SK-N-SH (cell line): ENCODE results near the gene PPP1R13L.

ENCODE experiments used
- JUND ChIP-seq: IDR thresholded peaks from 2 replicates; pipeline ENCODE4 v1.4.0; 2012
- POLR2AphosphoS5 ChIP-seq: IDR thresholded peaks from 2 replicates; pipeline ENCODE4 v1.6.1; 2012; ENCODE audit warnings: low read depth, low read length
- SIN3A ChIP-seq: IDR thresholded peaks from 2 replicates; pipeline ENCODE4 v1.6.1; 2012; ENCODE audit warnings: low read depth, mild to moderate bottlenecking, low read length, moderate library complexity, borderline replicate concordance
- SMC3 ChIP-seq: IDR thresholded peaks from 2 replicates; pipeline ENCODE4 v1.6.1; 2012; ENCODE audit warnings: low read depth, low read length, improper control_type of control experiment
- USF1 ChIP-seq: IDR thresholded peaks from 2 replicates; pipeline ENCODE4 v1.4.0; 2012; ENCODE audit warnings: low read depth, borderline replicate concordance
- USF2 ChIP-seq: fragments of 150-350 bp; IDR thresholded peaks from 2 replicates; pipeline ENCODE4 v1.6.1; 2017; ENCODE audit warnings: antibody characterized with exemption, low read length, low read depth, borderline replicate concordance
- TF ChIP-seq, protein P1 (sequence below): fragments of 200-600 bp; sonication (generic); IDR thresholded peaks from 2 replicates; pipeline ENCODE4 v1.6.1; 2017; ENCODE audit warnings: antibody characterized with exemption, mild to moderate bottlenecking, moderate library complexity

GRCh38 chr19:45442778-45443461 is 38.1 kb upstream of the PPP1R13L start:
- TF ChIP-seq USF1 (no peak), JUND (no peak), POLR2AphosphoS5 (no peak), SIN3A (no peak), USF2 (no peak), SMC3 (no peak)
- TF ChIP-seq, protein P1, sequence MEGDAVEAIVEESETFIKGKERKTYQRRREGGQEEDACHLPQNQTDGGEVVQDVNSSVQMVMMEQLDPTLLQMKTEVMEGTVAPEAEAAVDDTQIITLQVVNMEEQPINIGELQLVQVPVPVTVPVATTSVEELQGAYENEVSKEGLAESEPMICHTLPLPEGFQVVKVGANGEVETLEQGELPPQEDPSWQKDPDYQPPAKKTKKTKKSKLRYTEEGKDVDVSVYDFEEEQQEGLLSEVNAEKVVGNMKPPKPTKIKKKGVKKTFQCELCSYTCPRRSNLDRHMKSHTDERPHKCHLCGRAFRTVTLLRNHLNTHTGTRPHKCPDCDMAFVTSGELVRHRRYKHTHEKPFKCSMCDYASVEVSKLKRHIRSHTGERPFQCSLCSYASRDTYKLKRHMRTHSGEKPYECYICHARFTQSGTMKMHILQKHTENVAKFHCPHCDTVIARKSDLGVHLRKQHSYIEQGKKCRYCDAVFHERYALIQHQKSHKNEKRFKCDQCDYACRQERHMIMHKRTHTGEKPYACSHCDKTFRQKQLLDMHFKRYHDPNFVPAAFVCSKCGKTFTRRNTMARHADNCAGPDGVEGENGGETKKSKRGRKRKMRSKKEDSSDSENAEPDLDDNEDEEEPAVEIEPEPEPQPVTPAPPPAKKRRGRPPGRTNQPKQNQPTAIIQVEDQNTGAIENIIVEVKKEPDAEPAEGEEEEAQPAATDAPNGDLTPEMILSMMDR, result no peak
